ENCODE results near the gene DMD. TPM values are rescaled to one million over a fixed set of nuclear protein-coding genes. Genes with fewer than 3 reads are reported as not detected.

DMD gene
- total RNA-seq, 1 experiment from 2014 or later: 25.3 TPM

GRCh38 chrX:31500921-31501320 is 1710.4 kb downstream of the DMD start:
- no peaks in the 10 kb centered on the region for H3K9me2 ChIP-seq (ENCODE audit: insufficient read depth)
- H2AFZ ChIP-seq: no peak overlapping the region
- no peak for TF ChIP-seq CTCF (conservative IDR thresholded peaks at IDR 0.05)
- TF ChIP-seq EZH2 (IDR thresholded peaks at IDR 0.05; ENCODE audit: low read depth): no peak
- intact Hi-C loops (cut with micrococcal nuclease; ENCODE audit: unreplicated experiment): no loop called here
- no peaks in the 10 kb centered on the region for H3K79me2 ChIP-seq (ENCODE audit: low read depth)
- no peak overlapping the region for H3K27ac ChIP-seq
- no peaks in the 10 kb centered on the region for H3K36me3 ChIP-seq (ENCODE audit: low read depth)
- H3K27me3 ChIP-seq (ENCODE audit: insufficient read depth, low read depth): no peaks in the 10 kb centered on the region
- no peaks in the 10 kb centered on the region for H3F3A ChIP-seq (ENCODE audit: insufficient read depth, low read depth)
- CTCF ChIA-PET: no interaction called here
- POLR2A ChIA-PET (ENCODE audit: unreplicated experiment): no interaction called here
- H3K4me3 ChIP-seq: no peak overlapping the region
- H3K4me2 ChIP-seq: no peak overlapping the region
- H4K20me1 ChIP-seq (ENCODE audit: insufficient read depth): no peaks in the 10 kb centered on the region
- BruUV-seq (replicated peaks): no TSS peak
- peak in 1 of 2 experiments; percentile 44 for DNase-seq
- no peaks in the 10 kb centered on the region for H3K4me1 ChIP-seq (replicated peaks; ENCODE audit: insufficient read depth)
- H3K9me3 ChIP-seq (ENCODE audit: insufficient read depth, low read depth): no peaks in the 10 kb centered on the region

GRCh38 chrX:31499109-31499508 is 1712.2 kb downstream of the DMD start:
- no TSS peak for BruUV-seq (replicated peaks)
- Histone ChIP-seq H3K9me3 (ENCODE audit: insufficient read depth, low read depth) (no peaks in the 10 kb centered on the region), H4K20me1 (ENCODE audit: insufficient read depth) (no peaks in the 10 kb centered on the region), H3K27me3 (ENCODE audit: insufficient read depth, low read depth) (no peaks in the 10 kb centered on the region), H3K9me2 (ENCODE audit: insufficient read depth) (no peaks in the 10 kb centered on the region), H3K4me2 (no peak overlapping the region), H3K27ac (no peak overlapping the region), H3F3A (ENCODE audit: insufficient read depth, low read depth) (no peaks in the 10 kb centered on the region), H3K4me1 (replicated peaks; ENCODE audit: insufficient read depth) (no peaks in the 10 kb centered on the region), H3K79me2 (ENCODE audit: low read depth) (no peaks in the 10 kb centered on the region), H3K4me3 (no peak overlapping the region), H2AFZ (no peak overlapping the region), H3K36me3 (ENCODE audit: low read depth) (no peaks in the 10 kb centered on the region)
- peak in 1 of 2 experiments; percentile 40 for DNase-seq
- CTCF ChIA-PET: no interaction called here
- POLR2A ChIA-PET (ENCODE audit: unreplicated experiment): no interaction called here
- TF ChIP-seq EZH2 (IDR thresholded peaks at IDR 0.05; ENCODE audit: low read depth) (no peak), CTCF (conservative IDR thresholded peaks at IDR 0.05) (no peak)
- intact Hi-C loops (cut with micrococcal nuclease; ENCODE audit: unreplicated experiment): no loop called here

- CTCF ChIA-PET: no interaction called here
- BruUV-seq (replicated peaks): no TSS peak
Observed at GRCh38 chrX:31497086-31497485, 1714.3 kb downstream of the DMD start.

More at GRCh38 chrX:31497086-31497485, 1714.3 kb downstream of the DMD start:
- Histone ChIP-seq H3K4me2 (no peak overlapping the region), H4K20me1 (ENCODE audit: insufficient read depth) (no peaks in the 10 kb centered on the region), H3F3A (ENCODE audit: insufficient read depth, low read depth) (no peaks in the 10 kb centered on the region), H3K4me3 (no peak overlapping the region), H3K27ac (no peak overlapping the region), H2AFZ (no peak overlapping the region), H3K27me3 (ENCODE audit: insufficient read depth, low read depth) (no peaks in the 10 kb centered on the region), H3K36me3 (ENCODE audit: low read depth) (no peaks in the 10 kb centered on the region), H3K4me1 (replicated peaks; ENCODE audit: insufficient read depth) (no peaks in the 10 kb centered on the region), H3K9me2 (ENCODE audit: insufficient read depth) (no peaks in the 10 kb centered on the region), H3K9me3 (ENCODE audit: insufficient read depth, low read depth) (no peaks in the 10 kb centered on the region), H3K79me2 (ENCODE audit: low read depth) (no peaks in the 10 kb centered on the region)
- TF ChIP-seq CTCF (conservative IDR thresholded peaks at IDR 0.05) (no peak), EZH2 (IDR thresholded peaks at IDR 0.05; ENCODE audit: low read depth) (no peak)
- POLR2A ChIA-PET (ENCODE audit: unreplicated experiment): no interaction called here
- no peak for DNase-seq
- intact Hi-C loops (cut with micrococcal nuclease; ENCODE audit: unreplicated experiment): no loop called here
